DND-41 (cell line): ENCODE measurements around the gene CATSPERD.

Experiments used
- ATAC-seq: fragments of 200-7000 bp; cut with Tn5 transposase; 3 replicates; pipeline ENCODE4 v1.9.1; 2021; ENCODE audit warnings: low read depth; ENCODE audit not compliant: insufficient read depth
- DNase-seq: peaks from one replicate; pipeline ENCODE4 v3.0.0-alpha.2; 2020
- H2AFZ ChIP-seq: 2 replicates; pipeline ENCODE4 v1.6.0; 2012; ENCODE audit warnings: low read depth, low read length
- H3K27ac ChIP-seq: 2 replicates; pipeline ENCODE4 v1.5.1; 2012; ENCODE audit warnings: low read length, inconsistent platforms
- H3K27me3 ChIP-seq: fragments of 200-600 bp; sonication (generic); 2 replicates; pipeline ENCODE4 v1.6.0; 2012; ENCODE audit warnings: low read length, mild to moderate bottlenecking, inconsistent platforms; ENCODE audit not compliant: insufficient read depth, poor library complexity
- H3K36me3 ChIP-seq: 2 replicates; pipeline ENCODE4 v1.5.1; 2012; ENCODE audit warnings: low read length, inconsistent platforms; ENCODE audit not compliant: insufficient read depth
- H3K4me1 ChIP-seq: 2 replicates; pipeline ENCODE4 v1.5.1; 2012; ENCODE audit warnings: mild to moderate bottlenecking, low read length; ENCODE audit not compliant: insufficient read depth
- H3K4me2 ChIP-seq: 2 replicates; pipeline ENCODE4 v1.6.0; 2012; ENCODE audit warnings: mild to moderate bottlenecking, moderate library complexity, low read length, inconsistent platforms; ENCODE audit not compliant: insufficient read depth
- H3K4me3 ChIP-seq, 2 experiments: fragments of 200-600 bp in 1 of 2; shearing (Covaris generic) in 1 of 2; 2 replicates each; pipeline ENCODE4 v1.5.1; 2012 to 2016; ENCODE audit warnings: inconsistent platforms in 2 of 2, low read length in 2 of 2, mild to moderate bottlenecking in 2 of 2, low read depth in 1 of 2, moderate library complexity in 1 of 2
- H3K79me2 ChIP-seq: 2 replicates; pipeline ENCODE4 v1.6.0; 2012; ENCODE audit warnings: low read length, inconsistent platforms; ENCODE audit not compliant: insufficient read depth
- H3K9ac ChIP-seq: 2 replicates; pipeline ENCODE4 v1.6.0; 2012; ENCODE audit warnings: low read depth, mild to moderate bottlenecking, inconsistent platforms, low read length, moderate library complexity
- H3K9me3 ChIP-seq: 2 replicates; pipeline ENCODE4 v1.5.1; 2012; ENCODE audit warnings: low read length, moderate library complexity, mild to moderate bottlenecking, inconsistent platforms; ENCODE audit not compliant: insufficient read depth, severe bottlenecking
- H4K20me1 ChIP-seq: 2 replicates; pipeline ENCODE4 v1.6.0; 2012; ENCODE audit warnings: low read length; ENCODE audit not compliant: insufficient read depth
- EZH2 ChIP-seq: IDR thresholded peaks from 3 replicates; pipeline ENCODE4 v1.6.1; 2012; ENCODE audit warnings: borderline replicate concordance, low read depth, mild to moderate bottlenecking, moderate library complexity, low read length, inconsistent platforms; ENCODE audit not compliant: severe bottlenecking
- TF ChIP-seq, protein P1 (sequence below): IDR thresholded peaks from 2 replicates; pipeline ENCODE4 v1.5.1; 2012; ENCODE audit warnings: borderline replicate concordance, low read length, moderate library complexity, mild to moderate bottlenecking; ENCODE audit not compliant: poor library complexity, severe bottlenecking; ENCODE audit errors: extremely low read depth

Gene CATSPERD

DNA sequence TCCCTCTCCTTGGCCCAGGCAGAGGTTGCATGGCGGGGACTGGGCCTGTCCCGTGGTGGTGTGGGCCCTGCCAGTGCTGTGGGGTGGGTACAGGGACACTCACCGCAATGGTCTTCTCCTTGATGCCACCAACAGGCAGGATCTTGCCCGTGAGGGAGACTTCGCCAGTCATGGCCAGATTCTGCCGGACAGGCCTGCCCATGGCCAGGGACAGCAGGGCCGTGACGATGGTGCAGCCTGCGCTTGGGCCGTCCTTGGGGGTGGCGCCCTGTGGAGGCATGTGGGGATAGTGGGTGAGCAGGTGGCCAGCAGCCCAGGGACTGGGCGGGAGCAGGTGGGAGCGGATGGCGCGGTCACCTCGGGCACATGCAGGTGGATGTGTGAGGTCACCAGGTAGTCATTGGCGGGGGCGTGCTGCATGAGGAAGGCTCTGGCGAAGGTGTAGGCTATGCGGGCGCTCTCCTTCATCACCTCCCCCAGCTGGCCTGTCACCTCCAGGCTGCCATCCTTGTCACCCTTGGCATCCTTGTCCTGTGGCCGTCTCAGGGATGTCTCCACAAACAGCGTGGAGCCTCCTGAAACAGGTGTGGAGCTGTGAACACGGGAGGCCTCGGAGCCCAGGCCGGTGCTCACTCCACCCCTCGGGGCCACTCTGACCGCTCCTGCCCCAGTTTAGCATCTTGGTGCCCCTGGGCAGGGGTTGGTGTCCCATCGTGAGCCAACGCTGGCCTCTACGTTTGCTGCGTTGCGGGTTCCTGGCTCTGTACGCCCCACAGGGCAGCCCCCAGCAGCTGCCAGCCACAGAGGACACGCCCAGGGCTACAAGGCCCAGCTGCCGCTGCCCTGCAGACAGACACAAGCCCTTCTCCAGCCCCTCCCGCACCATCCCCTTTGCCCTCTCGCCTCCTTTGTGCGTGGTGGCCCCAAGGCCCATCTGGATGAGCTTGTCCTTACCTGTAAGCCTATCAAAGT is 27.0 kb upstream of the CATSPERD start:
- peaks cover 71% of the 10 kb centered on the region for H3K79me2 ChIP-seq
- TF ChIP-seq, protein P1, sequence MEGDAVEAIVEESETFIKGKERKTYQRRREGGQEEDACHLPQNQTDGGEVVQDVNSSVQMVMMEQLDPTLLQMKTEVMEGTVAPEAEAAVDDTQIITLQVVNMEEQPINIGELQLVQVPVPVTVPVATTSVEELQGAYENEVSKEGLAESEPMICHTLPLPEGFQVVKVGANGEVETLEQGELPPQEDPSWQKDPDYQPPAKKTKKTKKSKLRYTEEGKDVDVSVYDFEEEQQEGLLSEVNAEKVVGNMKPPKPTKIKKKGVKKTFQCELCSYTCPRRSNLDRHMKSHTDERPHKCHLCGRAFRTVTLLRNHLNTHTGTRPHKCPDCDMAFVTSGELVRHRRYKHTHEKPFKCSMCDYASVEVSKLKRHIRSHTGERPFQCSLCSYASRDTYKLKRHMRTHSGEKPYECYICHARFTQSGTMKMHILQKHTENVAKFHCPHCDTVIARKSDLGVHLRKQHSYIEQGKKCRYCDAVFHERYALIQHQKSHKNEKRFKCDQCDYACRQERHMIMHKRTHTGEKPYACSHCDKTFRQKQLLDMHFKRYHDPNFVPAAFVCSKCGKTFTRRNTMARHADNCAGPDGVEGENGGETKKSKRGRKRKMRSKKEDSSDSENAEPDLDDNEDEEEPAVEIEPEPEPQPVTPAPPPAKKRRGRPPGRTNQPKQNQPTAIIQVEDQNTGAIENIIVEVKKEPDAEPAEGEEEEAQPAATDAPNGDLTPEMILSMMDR, result no peak
- no peak for TF ChIP-seq EZH2
- H3K4me2 ChIP-seq, result peak overlapping the region; percentile 86; the same call in 1 of the 2 replicates
- no peaks in the 10 kb centered on the region for H3K9me3 ChIP-seq
- H3K36me3 ChIP-seq, result peaks cover 78% of the 10 kb centered on the region
- H3K27me3 ChIP-seq, result no peaks in the 10 kb centered on the region
- H2AFZ ChIP-seq, result no peak overlapping the region
- peak overlapping the region; percentile 18 for H3K9ac ChIP-seq
- H3K4me3 ChIP-seq, result no peak overlapping the region
- ATAC-seq, result no peak
- DNase-seq, result no peak
- peaks cover 30% of the 10 kb centered on the region for H3K4me1 ChIP-seq
- H4K20me1 ChIP-seq, result peaks cover 80% of the 10 kb centered on the region
- H3K27ac ChIP-seq, result no peak overlapping the region

DNA sequence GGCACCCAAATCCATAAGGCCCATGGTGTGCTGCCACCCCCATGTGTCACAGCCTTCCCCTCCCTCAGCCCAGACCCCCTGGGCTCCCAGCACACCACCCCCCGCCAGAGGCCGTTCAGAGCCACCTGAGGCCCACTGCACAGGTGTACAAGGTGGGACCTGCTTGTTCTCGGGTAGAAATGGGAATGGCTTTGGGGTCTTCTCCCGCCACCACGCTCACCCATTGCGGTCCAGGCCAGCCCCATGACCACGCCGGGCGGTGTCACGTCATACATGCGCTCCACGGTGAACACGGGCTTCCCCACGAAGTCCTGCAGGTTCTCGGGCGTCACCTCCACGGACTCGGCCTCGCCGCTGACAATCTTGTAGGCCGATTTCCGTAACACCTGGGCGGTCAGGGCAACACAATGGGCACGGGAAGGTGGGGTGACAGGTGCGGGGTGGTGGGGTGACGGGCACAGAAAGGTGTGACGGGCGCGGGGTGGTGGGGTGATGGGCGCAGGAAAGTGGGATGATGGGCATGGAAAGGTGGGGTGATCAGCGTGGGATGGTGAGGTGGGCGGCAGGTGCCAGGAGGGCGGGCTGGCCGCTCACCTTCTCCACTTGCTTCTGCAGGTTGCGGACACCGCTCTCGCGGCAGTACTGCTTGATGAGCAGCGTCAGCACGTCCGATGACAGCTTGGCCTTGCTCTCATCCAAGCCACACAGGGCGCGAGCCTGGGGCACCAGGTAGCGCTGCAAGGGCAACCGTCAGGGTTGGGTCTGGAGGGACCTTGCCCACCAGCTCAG is 26.1 kb upstream of the CATSPERD start:
- ATAC-seq (no peak), DNase-seq (no peak)
- Histone ChIP-seq H3K9me3 (no peaks in the 10 kb centered on the region), H4K20me1 (peaks cover 89% of the 10 kb centered on the region), H3K79me2 (peaks cover 75% of the 10 kb centered on the region), H3K4me1 (peaks cover 30% of the 10 kb centered on the region), H3K36me3 (peaks cover 86% of the 10 kb centered on the region), H3K27me3 (no peaks in the 10 kb centered on the region), H2AFZ (no peak overlapping the region), H3K4me3 (no peak overlapping the region), H3K27ac (no peak overlapping the region), H3K9ac (no peak overlapping the region), H3K4me2 (no peak overlapping the region)
- TF ChIP-seq, protein P1, result no peak
- no peak for TF ChIP-seq EZH2

DNA sequence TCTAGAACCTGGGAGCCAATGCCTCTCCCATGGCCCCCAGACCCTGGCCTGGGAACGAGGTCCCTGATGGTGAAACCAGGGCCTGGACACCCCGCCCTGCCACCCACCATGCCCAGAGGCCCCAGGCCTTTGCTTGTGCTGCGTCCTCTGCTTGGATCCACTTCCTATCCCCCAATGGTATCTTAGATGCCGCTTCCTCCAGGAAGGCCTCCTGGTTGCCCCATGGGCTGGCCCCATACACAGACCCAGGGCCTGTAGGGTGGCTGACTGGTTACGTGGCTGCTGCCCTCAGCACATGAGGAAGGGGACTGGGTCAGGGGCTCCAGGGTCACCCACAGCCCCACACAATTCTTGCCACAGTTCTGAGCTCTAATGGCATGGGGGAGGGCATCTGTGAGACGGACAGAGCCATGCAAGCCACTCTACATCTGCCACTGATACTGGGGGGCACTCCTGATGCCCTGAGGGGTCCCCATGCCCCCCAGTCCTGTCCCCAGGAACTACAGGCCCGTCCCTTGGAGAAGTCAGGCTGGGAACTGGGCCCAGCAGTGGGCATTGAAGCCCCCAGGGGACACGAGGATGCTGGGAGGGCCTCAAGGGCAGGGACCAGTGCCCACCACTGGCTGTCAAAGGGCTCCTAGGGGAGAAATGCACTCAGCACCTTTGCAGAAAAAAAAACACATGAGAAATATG is 25.3 kb upstream of the CATSPERD start:
- H3K36me3 ChIP-seq, result peaks cover 86% of the 10 kb centered on the region
- TF ChIP-seq EZH2, result no peak
- TF ChIP-seq, protein P1, result no peak
- no peak overlapping the region for H2AFZ ChIP-seq
- H3K9me3 ChIP-seq, result no peaks in the 10 kb centered on the region
- H3K4me1 ChIP-seq, result peaks cover 26% of the 10 kb centered on the region
- ATAC-seq (no peak), DNase-seq (no peak)
- no peak overlapping the region for H3K27ac ChIP-seq
- H3K79me2 ChIP-seq, result peaks cover 75% of the 10 kb centered on the region
- H3K27me3 ChIP-seq, result no peaks in the 10 kb centered on the region
- H3K4me3 ChIP-seq, result no peak overlapping the region
- H4K20me1 ChIP-seq, result peaks cover 89% of the 10 kb centered on the region
- no peak overlapping the region for H3K9ac ChIP-seq
- no peak overlapping the region for H3K4me2 ChIP-seq
